ENCODE data around the gene CSN3.
"Not testable (repeated sequence)": the region's sequence is repeated elsewhere in the genome, so short reads cannot be mapped to it uniquely, and the experiment has no call there.

The CSN3 gene, protein sequence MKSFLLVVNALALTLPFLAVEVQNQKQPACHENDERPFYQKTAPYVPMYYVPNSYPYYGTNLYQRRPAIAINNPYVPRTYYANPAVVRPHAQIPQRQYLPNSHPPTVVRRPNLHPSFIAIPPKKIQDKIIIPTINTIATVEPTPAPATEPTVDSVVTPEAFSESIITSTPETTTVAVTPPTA

DNA sequence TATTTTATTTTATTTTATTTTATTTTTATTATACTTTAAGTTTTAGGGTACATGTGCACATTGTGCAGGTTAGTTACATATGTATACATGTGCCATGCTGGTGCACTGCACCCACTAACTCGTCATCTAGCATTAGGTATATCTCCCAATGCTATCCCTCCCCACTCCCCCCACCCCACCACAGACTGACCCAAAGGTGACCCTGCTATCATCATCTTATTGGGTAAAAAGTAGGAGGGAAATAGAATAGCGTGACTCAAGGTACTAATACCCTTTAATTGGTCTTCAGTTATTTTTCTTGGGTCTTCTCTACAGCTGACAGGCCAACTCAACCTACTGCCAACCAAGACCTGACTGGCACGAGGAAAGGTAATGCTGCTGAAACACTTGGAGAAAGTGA lies at the start of gene CSN3:
Gene CSN3, plus strand, starts transcription at position 301 of the 400 bp plus-strand sequence. CDS start 2,223 bp downstream, outside the sequence.
- not testable (repeated sequence) for DNase-seq

DNA sequence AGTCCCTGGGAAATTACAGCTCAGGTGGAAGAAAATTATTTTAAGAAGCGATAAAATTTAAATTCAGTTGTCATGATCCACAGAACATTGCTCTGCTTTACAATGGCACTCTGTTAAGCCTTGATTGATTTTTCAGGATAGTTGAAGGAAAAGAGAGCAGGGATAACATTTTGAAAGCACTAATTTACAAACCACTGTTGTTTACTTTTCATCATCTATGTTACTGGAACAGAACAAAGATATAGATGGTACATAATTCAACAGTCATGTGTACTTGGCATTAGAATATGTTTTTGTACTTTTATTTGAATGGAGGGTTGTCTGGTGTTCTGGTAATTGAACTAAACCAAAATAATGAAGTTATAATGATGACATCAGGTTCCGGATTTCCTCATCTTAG lies 49.5 kb upstream of the CSN3 start:
- no peak for DNase-seq

DNA sequence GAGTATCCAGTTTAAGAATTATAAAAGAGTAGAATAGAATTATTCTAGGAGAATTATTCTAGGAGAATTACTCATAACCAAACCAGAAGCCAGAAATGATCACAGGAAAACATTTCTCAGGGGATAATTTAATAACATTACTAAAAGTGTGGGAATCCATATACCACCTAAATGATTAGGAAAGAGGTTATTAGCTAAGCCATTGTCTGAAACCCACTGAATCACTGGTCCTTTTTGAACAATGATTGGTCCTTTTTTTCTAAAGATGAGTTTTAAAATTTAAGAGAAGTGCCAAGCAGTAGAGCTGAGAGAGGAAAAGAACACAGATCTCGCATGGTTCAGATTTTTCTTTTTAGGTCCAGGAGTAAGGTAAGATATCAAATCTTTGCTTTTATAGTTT lies 47.0 kb upstream of the CSN3 start, which contains the start of gene ODAM:
Gene ODAM, plus strand, starts transcription at position 301 of the 400 bp plus-strand sequence. CDS start 819 bp downstream, outside the sequence.
- DNase-seq = no peak

DNA sequence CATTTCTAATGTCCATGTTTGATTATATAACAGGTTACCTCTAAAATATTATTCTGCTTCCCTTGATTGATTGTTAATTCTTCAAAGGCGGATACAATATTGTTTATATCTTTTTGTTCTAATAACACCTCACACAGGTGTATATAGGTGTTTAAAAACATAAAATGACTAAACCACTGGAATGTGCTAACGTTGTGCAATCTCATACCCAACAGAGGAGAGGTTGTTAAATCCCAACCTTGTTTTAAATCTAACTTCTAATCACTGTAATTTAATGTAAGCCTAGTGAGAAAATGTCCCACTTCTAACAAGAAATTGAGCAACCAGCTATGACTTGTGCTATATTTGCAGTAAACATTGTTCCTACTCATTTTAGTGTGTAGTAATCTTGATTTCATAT lies 45.5 kb upstream of the CSN3 start:
- no peak for DNase-seq

DNA sequence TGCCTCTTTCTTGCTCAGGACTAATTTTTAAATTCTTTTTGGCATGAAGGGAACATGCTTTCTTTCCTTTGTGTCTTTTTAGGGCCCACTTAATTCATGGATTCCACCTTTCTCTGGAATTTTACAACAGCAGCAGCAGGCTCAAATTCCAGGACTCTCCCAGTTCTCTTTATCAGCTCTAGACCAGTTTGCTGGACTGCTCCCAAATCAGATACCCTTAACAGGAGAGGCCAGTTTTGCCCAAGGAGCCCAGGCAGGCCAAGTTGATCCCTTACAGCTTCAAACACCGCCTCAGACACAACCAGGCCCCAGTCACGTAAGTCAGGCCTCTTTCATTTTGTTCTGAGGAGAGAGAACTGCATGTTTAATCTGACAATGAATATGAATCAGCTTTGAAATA lies 44.6 kb upstream of the CSN3 start:
- no peak for DNase-seq

DNA sequence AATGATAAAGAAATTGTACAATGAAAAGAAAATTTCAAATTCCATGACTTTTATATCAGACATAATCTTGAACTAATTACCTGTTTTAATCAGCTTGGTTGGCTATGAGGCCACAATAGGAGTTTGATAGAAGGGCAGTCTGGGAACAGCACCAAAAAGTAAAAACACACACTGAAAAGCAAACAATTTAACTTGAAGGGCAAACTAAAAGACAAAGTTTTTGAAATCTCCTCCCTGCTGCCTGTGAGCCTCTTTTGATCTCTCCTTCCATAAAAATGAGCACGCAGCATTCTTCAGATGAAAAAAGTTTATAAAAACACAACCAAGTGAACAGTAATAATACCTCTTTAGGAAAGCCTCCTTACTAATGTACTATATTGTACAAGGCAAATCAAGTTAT lies 38.8 kb upstream of the CSN3 start:
- DNase-seq = no peak

DNA sequence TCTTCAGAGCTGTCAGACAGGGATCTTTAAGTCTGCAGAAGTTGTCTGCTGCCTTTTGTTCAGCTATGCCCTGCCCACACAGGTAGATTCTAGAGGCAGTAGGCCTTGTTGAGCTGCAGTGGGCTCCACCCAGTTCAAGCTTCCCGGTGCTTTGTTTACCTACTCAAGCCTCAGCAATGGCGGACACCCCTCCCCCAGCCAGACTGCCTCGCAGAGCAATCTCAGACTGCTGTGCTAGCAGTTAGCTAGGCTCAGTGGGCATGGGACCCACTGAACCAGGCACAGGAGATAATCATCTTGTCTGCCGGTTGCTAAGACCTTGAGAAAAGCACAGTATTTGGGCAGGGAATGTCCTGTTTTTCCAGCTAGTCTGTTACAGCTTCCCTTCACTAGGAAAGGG lies 29.6 kb upstream of the CSN3 start:
- not testable (repeated sequence) for DNase-seq

DNA sequence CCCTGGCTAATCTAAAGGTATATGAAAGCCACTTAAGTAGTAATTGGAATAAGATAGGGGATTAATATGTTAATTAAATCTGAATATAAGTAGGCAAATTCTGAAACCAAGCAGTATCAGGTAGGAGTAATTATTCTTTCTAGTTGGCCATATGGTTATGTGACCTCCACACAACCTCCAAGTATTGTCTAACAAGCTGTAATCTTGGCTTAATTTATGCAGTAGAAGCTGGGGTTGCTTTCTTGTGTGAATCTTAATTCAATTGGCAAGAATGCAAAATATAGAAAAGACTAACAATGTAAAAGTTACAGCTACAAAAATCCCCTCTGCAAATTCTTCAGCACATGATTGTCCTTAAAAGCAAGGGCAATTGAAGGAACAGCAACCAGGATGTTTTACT lies 26.3 kb upstream of the CSN3 start:
- not testable (repeated sequence) for DNase-seq

DNA sequence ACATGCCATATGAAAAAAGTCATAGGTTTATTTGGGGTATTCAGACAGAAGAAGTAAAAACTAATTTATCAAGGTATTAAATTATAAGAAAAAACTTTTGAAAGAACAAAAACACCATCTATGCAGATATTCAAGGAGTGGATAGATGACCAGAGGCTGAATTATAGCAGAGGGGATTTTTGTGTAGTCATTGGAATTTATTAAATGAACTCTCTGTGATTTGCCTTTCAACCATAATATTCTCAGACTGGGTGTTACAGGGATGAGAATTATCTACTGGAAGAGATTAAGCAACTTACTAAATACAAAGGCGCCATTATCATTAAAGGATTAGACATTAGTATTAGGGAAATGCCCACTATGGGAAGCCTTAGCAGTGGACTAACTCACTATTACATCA lies 25.8 kb upstream of the CSN3 start:
- DNase-seq = not testable (repeated sequence)

DNA sequence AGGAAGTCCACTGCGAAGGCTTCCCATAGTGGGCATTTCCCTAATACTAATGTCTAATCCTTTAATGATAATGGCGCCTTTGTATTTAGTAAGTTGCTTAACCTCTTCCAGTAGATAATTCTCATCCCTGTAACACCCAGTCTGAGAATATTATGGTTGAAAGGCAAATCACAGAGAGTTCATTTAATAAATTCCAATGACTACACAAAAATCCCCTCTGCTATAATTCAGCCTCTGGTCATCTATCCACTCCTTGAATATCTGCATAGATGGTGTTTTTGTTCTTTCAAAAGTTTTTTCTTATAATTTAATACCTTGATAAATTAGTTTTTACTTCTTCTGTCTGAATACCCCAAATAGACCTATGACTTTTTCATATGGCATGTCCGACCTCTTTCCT lies 21.0 kb upstream of the CSN3 start:
- not testable (repeated sequence) for DNase-seq

DNA sequence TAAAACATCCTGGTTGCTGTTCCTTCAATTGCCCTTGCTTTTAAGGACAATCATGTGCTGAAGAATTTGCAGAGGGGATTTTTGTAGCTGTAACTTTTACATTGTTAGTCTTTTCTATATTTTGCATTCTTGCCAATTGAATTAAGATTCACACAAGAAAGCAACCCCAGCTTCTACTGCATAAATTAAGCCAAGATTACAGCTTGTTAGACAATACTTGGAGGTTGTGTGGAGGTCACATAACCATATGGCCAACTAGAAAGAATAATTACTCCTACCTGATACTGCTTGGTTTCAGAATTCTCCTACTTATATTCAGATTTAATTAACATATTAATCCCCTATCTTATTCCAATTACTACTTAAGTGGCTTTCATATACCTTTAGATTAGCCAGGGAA lies 20.6 kb upstream of the CSN3 start:
- DNase-seq = not testable (repeated sequence)

DNA sequence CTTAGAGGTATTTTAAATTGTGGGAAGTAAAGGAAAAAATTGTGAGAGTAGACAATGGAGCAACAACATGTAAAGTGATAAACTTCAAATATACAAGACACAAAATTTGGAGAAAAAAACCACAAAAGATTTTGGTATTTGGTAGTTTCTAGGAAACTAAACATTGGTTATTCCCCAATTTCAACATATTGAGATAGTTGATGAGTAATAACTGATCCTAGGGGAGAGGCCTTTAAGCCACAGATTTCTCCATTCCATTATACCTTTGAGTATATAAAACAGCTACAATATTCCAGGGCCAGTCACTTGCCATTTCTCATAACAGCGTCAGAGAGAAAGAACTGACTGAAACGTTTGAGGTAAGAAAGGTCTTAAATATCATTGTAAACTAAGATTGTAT lies 16.6 kb upstream of the CSN3 start, which contains the start of gene FDCSP:
Gene FDCSP, plus strand, starts transcription at position 301 of the 400 bp plus-strand sequence. CDS start 5,071 bp downstream, outside the sequence.
- DNase-seq = no peak

DNA sequence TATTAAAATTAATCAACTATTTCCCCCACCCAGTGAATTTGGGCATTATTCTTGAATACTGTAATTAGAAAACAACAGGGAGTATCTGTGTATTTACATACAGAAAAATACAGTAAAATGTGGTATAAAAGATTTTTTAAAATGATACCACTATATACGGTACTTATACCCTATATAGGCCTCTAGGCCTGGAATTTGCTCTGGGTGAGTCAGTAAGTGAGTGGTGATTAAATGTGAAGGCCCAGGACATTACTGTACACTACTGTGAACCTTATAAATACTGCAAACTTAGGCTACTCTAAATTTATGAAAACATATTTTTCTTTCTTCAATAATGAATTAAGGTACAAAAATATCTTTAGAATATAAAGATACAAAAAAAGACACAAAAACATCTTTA lies 6.3 kb upstream of the CSN3 start:
- no peak for DNase-seq

DNA sequence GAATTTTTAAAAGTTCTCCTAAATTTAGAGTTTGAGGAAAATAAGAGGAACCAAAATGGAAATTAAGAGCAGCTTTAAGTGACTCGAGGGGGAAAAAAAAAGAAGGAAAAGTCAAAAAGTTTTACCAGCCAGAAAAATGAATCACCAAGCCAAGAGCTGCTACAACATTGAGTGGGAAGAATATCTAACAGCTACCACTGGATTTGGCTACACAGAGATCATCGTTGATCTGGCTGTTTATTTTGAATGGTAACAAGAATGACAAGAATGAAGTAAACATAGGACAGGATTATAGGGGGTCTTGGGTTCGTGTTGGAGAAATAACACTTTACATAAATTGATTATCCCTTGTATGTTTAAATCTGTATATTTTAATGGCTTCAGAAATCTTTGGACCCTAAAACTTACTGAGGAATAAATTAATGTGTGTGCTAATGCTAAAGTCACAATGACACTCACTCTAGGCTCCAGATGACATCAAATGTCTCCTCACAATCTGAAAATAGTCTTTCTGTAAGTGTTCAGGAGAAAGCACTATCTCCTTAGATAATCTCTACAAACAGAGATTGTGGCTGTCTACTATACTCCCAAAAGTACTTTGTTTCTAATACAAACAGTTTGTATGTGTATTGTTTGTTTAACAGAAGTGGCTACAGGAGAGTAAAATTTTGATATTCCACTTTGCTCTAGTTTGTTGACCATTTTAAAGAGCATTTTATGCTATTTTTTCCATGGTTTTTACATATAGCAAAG lies 3.1 kb upstream of the CSN3 start:
- peak; percentile 4 for DNase-seq

DNA sequence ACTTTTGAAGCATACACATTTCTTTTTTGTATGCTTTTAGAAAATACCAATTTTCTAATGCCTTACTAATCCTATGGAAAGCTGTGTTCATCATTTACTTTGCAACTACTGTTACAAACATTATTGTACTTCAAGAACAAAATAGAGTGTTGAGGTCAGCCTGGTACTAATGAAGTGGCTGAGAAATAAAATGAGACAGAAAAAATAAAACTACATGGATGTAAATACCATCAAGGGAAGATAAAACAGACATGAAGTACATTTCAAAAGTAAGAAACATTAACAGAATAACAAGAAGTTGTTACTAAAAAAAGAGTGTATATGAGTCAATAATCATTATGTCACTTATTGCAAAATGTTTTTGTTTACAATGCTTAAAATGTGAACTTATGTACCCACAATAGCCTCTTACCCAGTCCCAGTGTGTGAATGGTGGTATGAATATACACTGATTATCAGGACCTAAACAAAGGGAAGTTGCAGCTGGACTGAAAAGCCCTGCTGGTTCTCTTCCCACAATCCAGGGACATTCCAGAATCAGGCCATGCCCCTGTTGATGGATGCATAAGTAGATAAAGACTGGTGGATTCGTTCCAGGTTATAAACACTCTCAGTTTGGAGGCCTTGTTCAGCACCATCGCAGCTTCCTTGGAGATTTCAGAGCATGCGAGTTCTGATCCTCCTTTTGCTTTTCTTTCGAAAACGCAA lies 2.4 kb upstream of the CSN3 start:
- no peak for DNase-seq

DNA sequence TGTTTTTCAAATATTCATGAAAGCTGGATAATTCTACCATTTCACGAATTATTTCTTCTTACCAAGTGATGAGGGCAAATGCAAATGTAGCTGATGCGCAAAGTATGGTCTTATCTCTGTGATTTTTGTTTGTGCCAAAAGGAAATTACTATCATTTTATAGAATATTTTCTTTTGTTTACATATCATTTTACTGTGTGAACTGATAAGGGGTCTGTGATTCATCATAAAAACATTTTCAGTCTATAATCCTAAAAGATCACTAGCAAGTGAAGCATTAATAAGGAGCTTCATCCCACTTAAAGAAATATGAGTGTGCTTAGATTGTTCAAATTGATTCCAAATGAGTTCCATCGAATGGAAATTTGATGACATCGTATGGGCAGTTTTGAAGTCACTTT lies 694 bp downstream of the CSN3 start:
- DNase-seq = no peak

DNA sequence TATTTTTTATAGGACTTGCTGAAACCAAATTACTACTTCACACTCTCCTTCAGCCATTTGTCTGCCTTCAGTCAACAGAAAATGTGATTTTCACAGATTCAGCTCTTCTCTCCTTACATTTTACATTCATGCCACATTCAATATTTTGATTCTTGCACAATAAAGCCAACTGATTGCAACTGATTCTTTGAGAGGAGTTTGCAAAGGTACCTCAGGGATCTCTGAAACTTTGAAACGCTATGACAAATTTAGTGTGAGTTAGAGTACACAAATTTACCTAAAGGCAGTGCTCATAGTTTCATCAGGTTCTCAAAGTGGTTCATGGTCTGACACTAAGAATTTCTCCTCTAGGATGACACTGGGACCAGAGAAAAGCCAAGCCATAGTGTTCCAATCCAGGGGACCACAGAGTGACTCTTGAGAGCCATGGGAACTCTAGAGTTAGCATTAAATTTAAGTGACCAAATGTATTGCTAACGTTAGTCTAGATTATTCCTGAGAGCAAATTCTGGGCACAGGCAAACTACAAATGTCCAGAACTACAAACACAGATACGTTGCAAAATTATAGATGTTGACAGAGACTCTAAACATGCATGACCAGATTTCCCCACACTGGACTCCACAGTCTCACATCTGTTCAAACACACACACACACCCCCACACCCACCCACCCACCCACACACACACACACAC lies 9.0 kb downstream of the CSN3 start:
- no peak for DNase-seq

DNA sequence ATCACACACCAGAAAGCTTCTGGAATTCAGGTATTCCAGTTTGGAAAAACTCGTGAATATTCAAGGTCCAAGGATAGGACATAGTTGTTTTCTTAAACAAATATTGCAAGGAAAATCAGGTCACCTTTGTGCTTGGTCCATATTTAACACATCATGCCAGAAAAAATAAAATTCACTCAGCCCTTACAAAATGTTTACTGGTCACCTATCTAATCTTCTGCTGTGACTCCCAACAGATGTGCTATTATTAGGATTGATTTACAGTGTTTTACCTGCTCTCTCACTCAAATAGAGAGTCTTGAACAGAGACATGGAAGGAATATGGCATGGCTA lies 9.5 kb downstream of the CSN3 start:
- no peak for DNase-seq

DNA sequence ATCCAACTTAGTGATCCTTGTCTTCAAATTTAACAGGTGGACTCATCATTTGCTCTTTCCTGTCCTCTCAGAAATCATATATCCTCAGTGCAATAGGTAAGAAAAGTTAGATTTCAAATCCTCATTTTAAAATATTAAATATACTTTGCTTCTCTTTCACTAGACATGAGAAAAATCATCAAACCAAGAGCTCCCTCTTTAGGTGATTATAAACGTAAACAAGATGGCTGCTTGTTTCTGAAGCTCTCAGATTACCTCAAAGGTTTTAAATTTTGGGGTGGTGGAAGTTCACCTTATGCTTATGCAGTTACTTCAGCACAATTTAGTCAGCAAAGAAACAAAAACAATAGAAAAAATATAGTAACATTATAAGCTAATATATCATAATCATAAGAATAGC lies 27.3 kb downstream of the CSN3 start:
- peak; percentile 45 for DNase-seq

DNA sequence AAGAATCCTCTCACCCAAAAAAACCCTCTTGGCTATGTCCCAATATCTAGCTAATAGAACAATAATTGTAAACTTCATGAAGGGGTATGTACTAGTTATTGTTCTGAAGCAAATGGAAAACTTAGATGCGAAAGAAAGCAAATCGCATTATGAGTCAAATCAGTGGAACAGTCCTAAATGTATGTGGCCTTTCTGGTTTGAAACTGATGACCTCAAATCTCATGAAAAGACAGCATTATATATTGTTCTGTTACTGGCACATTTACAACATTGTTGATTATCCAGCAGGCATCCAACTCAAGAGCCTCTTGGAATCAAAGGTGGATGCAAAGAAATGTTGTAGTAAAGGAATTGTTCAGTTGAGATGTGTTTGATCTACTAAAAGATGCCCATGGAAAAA lies 34.7 kb downstream of the CSN3 start:
- DNase-seq = no peak

DNA sequence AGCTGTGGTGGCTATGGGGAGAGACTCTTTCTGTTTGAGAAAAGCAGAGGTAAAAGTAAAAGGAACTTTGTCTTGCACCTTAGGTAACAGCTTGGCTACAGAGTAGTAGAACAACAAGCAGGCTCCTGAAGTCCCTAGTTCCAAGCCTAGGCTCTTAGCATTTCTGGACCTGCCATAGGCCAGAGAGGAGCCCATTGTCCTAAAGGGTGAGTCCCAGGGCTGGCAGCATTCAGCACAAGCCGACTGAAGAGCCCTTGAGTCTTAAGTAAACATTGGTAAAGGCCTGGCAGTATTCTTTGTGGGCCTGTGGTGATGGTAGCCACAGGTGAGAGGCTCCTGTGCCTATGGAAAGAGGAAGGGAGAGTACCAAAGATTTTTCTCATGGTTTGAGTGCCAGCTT lies 38.2 kb downstream of the CSN3 start:
- DNase-seq = peak; percentile 96

DNA sequence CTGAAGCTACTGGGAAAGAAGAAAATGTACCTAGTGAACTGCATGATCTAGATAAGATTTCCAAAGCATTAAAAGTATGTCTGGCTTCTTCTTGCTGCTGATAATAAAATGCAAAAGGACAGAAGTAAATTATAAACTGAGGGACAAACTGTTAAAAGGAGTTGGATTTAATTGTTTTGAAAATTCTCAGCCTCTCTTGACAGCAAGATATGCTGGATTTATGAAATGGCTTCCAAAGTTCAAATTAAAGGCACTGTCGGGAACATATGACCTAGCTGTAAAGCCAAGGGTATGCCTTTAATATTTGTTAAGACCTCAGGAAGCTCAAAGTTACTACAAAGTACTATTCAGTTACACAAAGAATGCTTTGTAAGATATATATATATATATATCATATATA lies 46.3 kb downstream of the CSN3 start:
- DNase-seq = no peak

DNA sequence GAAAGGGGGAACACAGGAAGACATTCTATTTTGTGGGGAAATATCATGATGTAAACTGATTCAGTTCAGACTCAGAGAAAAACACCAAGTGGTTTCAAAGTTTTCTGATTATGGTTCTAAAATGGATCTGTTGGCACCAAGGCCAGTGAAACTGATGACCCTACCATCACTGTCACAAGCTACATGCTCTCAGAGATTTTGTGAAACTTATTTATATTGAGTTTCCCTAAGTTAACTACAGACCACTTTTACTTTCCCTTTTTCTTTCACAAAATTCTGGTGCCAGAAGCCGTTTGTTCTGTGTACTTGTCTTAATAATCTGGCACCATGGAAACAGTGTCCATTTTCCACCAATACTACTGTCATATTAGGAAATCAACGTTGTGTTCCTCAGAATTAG lies 48.9 kb downstream of the CSN3 start:
- DNase-seq = no peak
